GM23248 (cell line): Measurements from ENCODE around the gene OR2J2.

Experiments used
- EZH2 ChIP-seq: fragments of 200-600 bp; sonication (generic); IDR thresholded peaks from 2 replicates; pipeline ENCODE4 v1.6.1; 2018; ENCODE audit warnings: antibody characterized with exemption, mild to moderate bottlenecking; ENCODE audit not compliant: insufficient read depth, poor library complexity, severe bottlenecking
- EZH2phosphoT487 ChIP-seq: fragments of 200-600 bp; sonication (generic); IDR thresholded peaks from 2 replicates; pipeline ENCODE4 v1.6.1; 2018; ENCODE audit warnings: antibody characterized with exemption, moderate library complexity, mild to moderate bottlenecking, low read depth; ENCODE audit not compliant: insufficient read depth

- no peak for TF ChIP-seq EZH2phosphoT487
- no peak for TF ChIP-seq EZH2
Measured at GRCh38 chr6:29147074-29147473, 23.6 kb upstream of the OR2J2 start.
